ENCODE results near the gene RPS6KA2. TPM values are rescaled to one million over a fixed set of nuclear protein-coding genes. Genes with fewer than 3 reads are reported as not detected.
"Not testable (repeated sequence)": the region's sequence is repeated elsewhere in the genome, so short reads cannot be mapped to it uniquely, and the experiment has no call there.

The RPS6KA2 gene
- polyA plus RNA-seq, 4 donors, result 25.3 to 34.5 (median 30.2) TPM

GRCh38 chr6:166539543-166539942 lies 87.5 kb downstream of the RPS6KA2 start:
- DNase-seq (ENCODE audit: low read depth in 4 of 4, low spot score in 3 of 4), result no peak

- not testable (repeated sequence) for DNase-seq (ENCODE audit: low read depth in 4 of 4, low spot score in 3 of 4)
These were observed 88.1 kb downstream of the RPS6KA2 start for GRCh38 chr6:166539011-166539385.

- DNase-seq (ENCODE audit: low read depth in 4 of 4, low spot score in 3 of 4), result no peak
These were observed 88.6 kb downstream of the RPS6KA2 start for GRCh38 chr6:166538297-166539010.

GRCh38 chr6:166534658-166535406 lies 92.2 kb downstream of the RPS6KA2 start:
- no peak for DNase-seq (ENCODE audit: low read depth in 4 of 4, low spot score in 3 of 4)

- DNase-seq (ENCODE audit: low read depth in 4 of 4, low spot score in 3 of 4), result no peak
These were observed 93.7 kb downstream of the RPS6KA2 start for GRCh38 chr6:166533205-166533824.

GRCh38 chr6:166532302-166532701 lies 94.7 kb downstream of the RPS6KA2 start:
- DNase-seq (ENCODE audit: low read depth in 4 of 4, low spot score in 3 of 4), result no peak

GRCh38 chr6:166530211-166531095 lies 96.6 kb downstream of the RPS6KA2 start:
- no peak for DNase-seq (ENCODE audit: low read depth in 4 of 4, low spot score in 3 of 4)

GRCh38 chr6:166529586-166529985 lies 97.5 kb downstream of the RPS6KA2 start:
- no peak for DNase-seq (ENCODE audit: low read depth in 4 of 4, low spot score in 3 of 4)

GRCh38 chr6:166529058-166529457 lies 98.0 kb downstream of the RPS6KA2 start:
- DNase-seq (ENCODE audit: low read depth in 4 of 4, low spot score in 3 of 4), result not testable (repeated sequence)

GRCh38 chr6:166527849-166528248 lies 99.2 kb downstream of the RPS6KA2 start:
- DNase-seq (ENCODE audit: low read depth in 4 of 4, low spot score in 3 of 4), result no peak

- no peak for DNase-seq (ENCODE audit: low read depth in 4 of 4, low spot score in 3 of 4)
These were observed 100.1 kb downstream of the RPS6KA2 start for GRCh38 chr6:166526937-166527336.

GRCh38 chr6:166525567-166525966 lies 101.5 kb downstream of the RPS6KA2 start:
- no peak for DNase-seq (ENCODE audit: low read depth in 4 of 4, low spot score in 3 of 4)

GRCh38 chr6:166523782-166524559 lies 103.1 kb downstream of the RPS6KA2 start:
- DNase-seq (ENCODE audit: low read depth in 4 of 4, low spot score in 3 of 4), result no peak

GRCh38 chr6:166520905-166521834 lies 105.9 kb downstream of the RPS6KA2 start:
- DNase-seq (ENCODE audit: low read depth in 4 of 4, low spot score in 3 of 4), result no peak

- DNase-seq (ENCODE audit: low read depth in 4 of 4, low spot score in 3 of 4), result no peak
These were observed 110.7 kb downstream of the RPS6KA2 start for GRCh38 chr6:166516251-166516884.

GRCh38 chr6:166515072-166515810 lies 111.8 kb downstream of the RPS6KA2 start:
- DNase-seq (ENCODE audit: low read depth in 4 of 4, low spot score in 3 of 4), result no peak

GRCh38 chr6:166514196-166514595 lies 112.9 kb downstream of the RPS6KA2 start:
- no peak for DNase-seq (ENCODE audit: low read depth in 4 of 4, low spot score in 3 of 4)

- DNase-seq (ENCODE audit: low read depth in 4 of 4, low spot score in 3 of 4), result no peak
These were observed 114.5 kb downstream of the RPS6KA2 start for GRCh38 chr6:166512567-166512966.

Data from left renal pelvis (tissue), 4 donors.